HEK293 (cell line): ENCODE data around the gene NTN4.

Experiments
- CTCF ChIA-PET: fragments of 350-600 bp; formaldehyde crosslinking; extraction: SDS; loops from one replicate; lab custom pipeline; 2021; ENCODE audit warnings: antibody characterized with exemption; lab: Yijun Ruan, JAX
- POLR2A ChIA-PET: fragments of 300-600 bp; formaldehyde crosslinking; extraction: SDS; loops from one replicate; lab custom pipeline; 2020; ENCODE audit warnings: antibody characterized with exemption, inconsistent platforms; lab: Yijun Ruan, JAX
- H3K27ac ChIP-seq: fragments of 200-500 bp; sonication (Bioruptor generic); 2 replicates; pipeline ENCODE4 v1.5.1; 2014; ENCODE audit warnings: low read depth, low read length, control low read depth, inconsistent platforms; ENCODE audit errors: extremely low read depth
- H3K36me3 ChIP-seq, 2 experiments: fragments of 200-500 bp in 1 of 2; sonication (Bioruptor generic) in 1 of 2; 1 replicate in 1 of 2; 2 replicates in 1 of 2; pipeline ENCODE4 v1.5.1; 2014 to 2017; ENCODE audit warnings: inconsistent platforms in 2 of 2, low read length in 2 of 2; ENCODE audit not compliant: control insufficient read depth in 2 of 2, insufficient read depth in 1 of 2
- H3K4me1 ChIP-seq: fragments of 200-500 bp; sonication (Bioruptor generic); 2 replicates; pipeline ENCODE4 v1.5.1; 2014; ENCODE audit warnings: mild to moderate bottlenecking, low read length, inconsistent platforms; ENCODE audit not compliant: control insufficient read depth, insufficient read depth
- H3K4me3 ChIP-seq: 2 replicates; pipeline ENCODE4 v1.5.1; 2011; ENCODE audit warnings: low read depth, mild to moderate bottlenecking, control low read depth, low read length, moderate library complexity
- H3K9me3 ChIP-seq: fragments of 200-500 bp; sonication (Bioruptor generic); 2 replicates; pipeline ENCODE4 v1.5.1; 2014; ENCODE audit warnings: low read depth, low read length, inconsistent platforms; ENCODE audit not compliant: control insufficient read depth, insufficient read depth
- GLIS2 ChIP-seq: fragments of 450-650 bp; formaldehyde crosslinking; IDR thresholded peaks from 2 replicates; pipeline ENCODE4 v1.5.1; 2016; ENCODE audit warnings: missing biosample characterization, missing genetic modification characterization
- OSR2 ChIP-seq: fragments of 450-650 bp; formaldehyde crosslinking; IDR thresholded peaks from 2 replicates; pipeline ENCODE4 v1.5.1; 2016; ENCODE audit warnings: missing biosample characterization, missing genetic modification characterization
- PRDM1 ChIP-seq: fragments of 450-650 bp; formaldehyde crosslinking; IDR thresholded peaks from 2 replicates; pipeline ENCODE4; 2016; ENCODE audit warnings: missing biosample characterization, missing genetic modification characterization
- REST ChIP-seq: fragments of 450-650 bp; formaldehyde crosslinking; IDR thresholded peaks from 2 replicates; pipeline ENCODE4 v1.5.1; 2016; ENCODE audit warnings: missing biosample characterization, missing genetic modification characterization
- SCRT2 ChIP-seq: fragments of 450-650 bp; formaldehyde crosslinking; IDR thresholded peaks from 2 replicates; pipeline ENCODE4 v1.5.1; 2016; ENCODE audit warnings: missing biosample characterization, missing genetic modification characterization
- ZBTB49 ChIP-seq: fragments of 450-650 bp; formaldehyde crosslinking; IDR thresholded peaks from 2 replicates; pipeline ENCODE4 v1.5.1; 2016; ENCODE audit warnings: missing biosample characterization, missing genetic modification characterization, low read depth
- ZFHX2 ChIP-seq: fragments of 450-650 bp; formaldehyde crosslinking; conservative IDR thresholded peaks from 2 replicates; pipeline ENCODE4 v1.5.1; 2016; ENCODE audit warnings: missing biosample characterization, missing genetic modification characterization
- ZFP37 ChIP-seq: fragments of 450-650 bp; formaldehyde crosslinking; IDR thresholded peaks from 2 replicates; pipeline ENCODE4 v1.5.1; 2016; ENCODE audit warnings: missing biosample characterization, missing genetic modification characterization
- ZNF19 ChIP-seq: fragments of 450-650 bp; formaldehyde crosslinking; IDR thresholded peaks from 2 replicates; pipeline ENCODE4; 2016; ENCODE audit warnings: missing biosample characterization, missing genetic modification characterization, low read depth
- ZNF473 ChIP-seq: fragments of 450-650 bp; formaldehyde crosslinking; IDR thresholded peaks from 2 replicates; pipeline ENCODE4 v1.5.1; 2017; ENCODE audit warnings: missing biosample characterization, missing genetic modification characterization
- ZNF558 ChIP-seq: fragments of 450-650 bp; formaldehyde crosslinking; IDR thresholded peaks from 2 replicates; pipeline ENCODE4 v1.5.1; 2016; ENCODE audit warnings: missing biosample characterization, missing genetic modification characterization
- ZNF830 ChIP-seq: fragments of 450-650 bp; IDR thresholded peaks from 2 replicates; pipeline ENCODE4 v1.5.0; 2018; ENCODE audit warnings: missing biosample characterization, missing genetic modification characterization, low read depth, mild to moderate bottlenecking, moderate library complexity
- ZNF843 ChIP-seq: fragments of 450-650 bp; formaldehyde crosslinking; IDR thresholded peaks from 2 replicates; pipeline ENCODE4 v1.5.1; 2016; ENCODE audit warnings: missing biosample characterization, missing genetic modification characterization
- ZSCAN5A ChIP-seq: fragments of 450-650 bp; formaldehyde crosslinking; IDR thresholded peaks from 2 replicates; pipeline ENCODE4 v1.5.1; 2016; ENCODE audit warnings: missing biosample characterization, missing genetic modification characterization
- TF ChIP-seq, protein P1 (sequence below): fragments of 450-650 bp; formaldehyde crosslinking; IDR thresholded peaks from 2 replicates; pipeline ENCODE4 v1.5.1; 2016; ENCODE audit warnings: missing biosample characterization, missing genetic modification characterization

The NTN4 gene

GRCh38 chr12:95789126-95790032, 1.2 kb downstream of the NTN4 start (continued):
- TF ChIP-seq REST (tag by site-specific recombination) (no peak), ZSCAN5A (tag by site-specific recombination) (no peak), ZNF830 (tag by site-specific recombination) (no peak), ZNF473 (tag by site-specific recombination) (no peak), ZNF843 (no peak), ZFHX2 (peak; percentile 76), ZNF19 (tag by site-specific recombination) (no peak), ZBTB49 (tag by site-specific recombination) (no peak), GLIS2 (tag by site-specific recombination) (peak; percentile 75)
- TF ChIP-seq, protein P1, sequence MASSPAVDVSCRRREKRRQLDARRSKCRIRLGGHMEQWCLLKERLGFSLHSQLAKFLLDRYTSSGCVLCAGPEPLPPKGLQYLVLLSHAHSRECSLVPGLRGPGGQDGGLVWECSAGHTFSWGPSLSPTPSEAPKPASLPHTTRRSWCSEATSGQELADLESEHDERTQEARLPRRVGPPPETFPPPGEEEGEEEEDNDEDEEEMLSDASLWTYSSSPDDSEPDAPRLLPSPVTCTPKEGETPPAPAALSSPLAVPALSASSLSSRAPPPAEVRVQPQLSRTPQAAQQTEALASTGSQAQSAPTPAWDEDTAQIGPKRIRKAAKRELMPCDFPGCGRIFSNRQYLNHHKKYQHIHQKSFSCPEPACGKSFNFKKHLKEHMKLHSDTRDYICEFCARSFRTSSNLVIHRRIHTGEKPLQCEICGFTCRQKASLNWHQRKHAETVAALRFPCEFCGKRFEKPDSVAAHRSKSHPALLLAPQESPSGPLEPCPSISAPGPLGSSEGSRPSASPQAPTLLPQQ (tag by site-specific recombination), result no peak

GRCh38 chr12:95788637-95789036, 1.9 kb downstream of the NTN4 start:
- H3K4me3 ChIP-seq, result no peak overlapping the region
- TF ChIP-seq PRDM1 (tag by site-specific recombination) (0 out of 2 replicates have a peak, but pooled peaks have one; percentile 31), ZFP37 (tag by site-specific recombination) (0 out of 2 replicates have a peak, but pooled peaks have one; percentile 31), OSR2 (tag by site-specific recombination) (0 out of 2 replicates have a peak, but pooled peaks have one; percentile 23), ZNF558 (no peak), SCRT2 (tag by site-specific recombination) (peak; percentile 93)
- TF ChIP-seq, all 188 proteins: peak for 4
- Histone ChIP-seq H3K4me1 (peaks cover 14% of the 10 kb centered on the region), H3K9me3 (no peaks in the 10 kb centered on the region), H3K36me3 (peaks cover 0 to 3% of the 10 kb centered on the region in 2 experiments; a peak in 2 of 3 replicates), H3K27ac (no peak overlapping the region)
- ChIA-PET CTCF (interaction anchor here (1.4 kb wide), 1 partner anchor 20 kb away, joined by 4 read pairs; no protein-coding TSS in a partner anchor), POLR2A (no interaction called here)
